ENCODE results near the gene EFNA5. TPM values are rescaled to one million over a fixed set of nuclear protein-coding genes. Genes with fewer than 3 reads are reported as not detected.

The EFNA5 gene
- total and polyA plus RNA-seq, 2 of the 13 experiments (the other 11 are each of a cell fraction or from before 2014, with no cell fraction given) = not detected

DNA sequence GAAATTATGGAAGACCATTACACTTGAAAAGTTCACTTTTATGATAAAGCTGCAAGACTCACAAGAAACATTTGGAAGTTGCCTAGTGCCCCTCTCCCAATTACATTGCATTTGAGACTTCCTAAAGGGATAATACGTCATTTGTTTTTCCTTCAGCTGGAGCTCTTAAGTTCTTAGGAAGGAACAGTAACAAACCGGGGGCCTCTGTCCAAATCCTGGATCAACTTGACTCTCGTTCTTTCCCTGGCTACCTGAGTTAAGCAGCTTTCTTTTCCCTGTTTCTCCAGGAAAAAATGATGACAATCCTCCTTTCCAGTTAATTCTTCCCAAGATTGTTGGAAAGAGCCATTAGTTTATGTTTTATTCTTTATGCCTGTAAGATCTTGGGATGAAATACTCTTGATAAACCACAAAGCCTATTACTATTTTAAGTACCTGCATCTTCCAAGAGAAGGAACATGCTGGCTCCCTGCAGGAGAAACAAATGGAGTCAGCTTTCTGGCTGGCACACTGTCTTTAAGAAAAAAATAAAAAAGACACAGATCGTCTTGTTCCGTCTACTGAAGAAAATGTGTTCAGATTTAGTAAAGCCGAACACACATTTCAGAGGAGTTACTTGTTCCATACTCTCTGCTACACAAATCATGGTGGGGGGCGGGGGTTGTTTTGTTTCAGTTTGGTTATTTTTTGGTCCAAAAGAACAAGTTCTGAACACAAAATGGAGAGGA, 297.9 kb downstream of the EFNA5 start (continued):
- TF ChIP-seq, protein P1, sequence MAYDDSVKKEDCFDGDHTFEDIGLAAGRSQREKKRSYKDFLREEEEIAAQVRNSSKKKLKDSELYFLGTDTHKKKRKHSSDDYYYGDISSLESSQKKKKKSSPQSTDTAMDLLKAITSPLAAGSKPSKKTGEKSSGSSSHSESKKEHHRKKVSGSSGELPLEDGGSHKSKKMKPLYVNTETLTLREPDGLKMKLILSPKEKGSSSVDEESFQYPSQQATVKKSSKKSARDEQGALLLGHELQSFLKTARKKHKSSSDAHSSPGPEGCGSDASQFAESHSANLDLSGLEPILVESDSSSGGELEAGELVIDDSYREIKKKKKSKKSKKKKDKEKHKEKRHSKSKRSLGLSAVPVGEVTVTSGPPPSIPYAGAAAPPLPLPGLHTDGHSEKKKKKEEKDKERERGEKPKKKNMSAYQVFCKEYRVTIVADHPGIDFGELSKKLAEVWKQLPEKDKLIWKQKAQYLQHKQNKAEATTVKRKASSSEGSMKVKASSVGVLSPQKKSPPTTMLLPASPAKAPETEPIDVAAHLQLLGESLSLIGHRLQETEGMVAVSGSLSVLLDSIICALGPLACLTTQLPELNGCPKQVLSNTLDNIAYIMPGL (CRISPR knock-in tag; IDR thresholded peaks at IDR 0.05; ENCODE audit: borderline replicate concordance in 1 of 2, low read depth in 1 of 2) = no peak
- TF ChIP-seq ZNF850 (CRISPR knock-in tag; conservative IDR thresholded peaks at IDR 0.05) (no peak), PITX1 (CRISPR knock-in tag; IDR thresholded peaks at IDR 0.05) (no peak)

DNA sequence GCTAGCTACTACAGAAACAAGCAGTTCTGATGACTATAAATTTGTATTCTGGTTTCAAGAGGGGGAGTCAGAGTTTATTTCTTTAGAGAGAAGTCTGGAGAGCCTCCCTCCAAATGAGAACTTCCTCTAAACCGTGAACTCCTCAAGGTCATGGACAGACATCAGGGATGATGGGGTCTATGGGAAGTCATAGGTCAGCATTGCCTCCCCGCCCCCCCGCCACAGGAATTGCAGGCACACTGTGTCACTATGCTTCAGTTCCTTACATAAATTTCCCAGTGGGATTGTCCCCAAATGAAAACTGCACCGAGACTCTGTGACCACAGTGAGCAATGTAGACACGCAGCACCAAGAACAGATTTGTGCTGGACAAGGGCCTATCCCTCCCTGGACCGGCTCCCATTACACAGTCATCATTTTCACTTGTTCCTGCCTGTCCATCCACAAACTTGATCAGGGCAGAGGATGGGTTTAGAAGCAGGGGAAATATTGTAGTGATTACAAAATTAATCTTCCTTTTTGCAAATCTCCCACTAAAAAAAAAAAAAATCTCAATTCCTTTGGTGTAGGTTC, 300.3 kb downstream of the EFNA5 start:
- ChIA-PET POLR2A (no interaction called here), CTCF (ENCODE audit: low intra/inter-chr PET ratio, low total read pairs) (no interaction called here)
- H3K27me3 ChIP-seq (ENCODE audit: control insufficient read depth in 1 of 2, insufficient read depth in 2 of 2, low read length in 2 of 2) = no peaks in the 10 kb centered on the region
- no peak for TF ChIP-seq ZNF253 (CRISPR knock-in tag; IDR thresholded peaks at IDR 0.05; ENCODE audit: borderline replicate concordance)
- no peak for TF ChIP-seq NAIF1 (CRISPR knock-in tag; IDR thresholded peaks at IDR 0.05; ENCODE audit: borderline replicate concordance)
- no peak for TF ChIP-seq ZMYM4 (CRISPR knock-in tag; IDR thresholded peaks at IDR 0.05)
- TF ChIP-seq, protein P2, sequence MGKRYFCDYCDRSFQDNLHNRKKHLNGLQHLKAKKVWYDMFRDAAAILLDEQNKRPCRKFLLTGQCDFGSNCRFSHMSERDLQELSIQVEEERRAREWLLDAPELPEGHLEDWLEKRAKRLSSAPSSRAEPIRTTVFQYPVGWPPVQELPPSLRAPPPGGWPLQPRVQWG (CRISPR knock-in tag; IDR thresholded peaks at IDR 0.05; ENCODE audit: borderline replicate concordance, low read depth) = no peak
- no peak for TF ChIP-seq ZNF737 (CRISPR knock-in tag; IDR thresholded peaks at IDR 0.05; ENCODE audit: borderline replicate concordance)
- TF ChIP-seq, protein P3, sequence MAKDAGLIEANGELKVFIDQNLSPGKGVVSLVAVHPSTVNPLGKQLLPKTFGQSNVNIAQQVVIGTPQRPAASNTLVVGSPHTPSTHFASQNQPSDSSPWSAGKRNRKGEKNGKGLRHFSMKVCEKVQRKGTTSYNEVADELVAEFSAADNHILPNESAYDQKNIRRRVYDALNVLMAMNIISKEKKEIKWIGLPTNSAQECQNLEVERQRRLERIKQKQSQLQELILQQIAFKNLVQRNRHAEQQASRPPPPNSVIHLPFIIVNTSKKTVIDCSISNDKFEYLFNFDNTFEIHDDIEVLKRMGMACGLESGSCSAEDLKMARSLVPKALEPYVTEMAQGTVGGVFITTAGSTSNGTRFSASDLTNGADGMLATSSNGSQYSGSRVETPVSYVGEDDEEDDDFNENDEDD (CRISPR knock-in tag; IDR thresholded peaks at IDR 0.05; ENCODE audit: borderline replicate concordance) = no peak
- 5% methylated on average over 4 of the region's 6 CpGs for WGBS (ENCODE audit: low lambda C conversion rate)
- ATAC-seq = no peak
- H3K27ac ChIP-seq (ENCODE audit: extremely low read length, insufficient read depth, low read length) = no peak overlapping the region
- intact Hi-C loops (cut with micrococcal nuclease; ENCODE audit: unreplicated experiment) = no loop called here
- H2AFZ ChIP-seq (ENCODE audit: low read length) = no peak overlapping the region
- H3K4me2 ChIP-seq (ENCODE audit: low read depth, low read length) = no peak overlapping the region
- DNase-seq (ENCODE audit: low spot score) = no peak
- H3K9me3 ChIP-seq (ENCODE audit: low read length) = no peaks in the 10 kb centered on the region
- H3K4me3 ChIP-seq (replicated peaks in 1 of 3; ENCODE audit: insufficient read depth in 1 of 3, low read depth in 2 of 3, low read length in 3 of 3) = no peak overlapping the region
- no peak for FAIRE-seq
- H3K36me3 ChIP-seq (replicated peaks in 1 of 2; ENCODE audit: control insufficient read depth in 1 of 2, insufficient read depth in 2 of 2, low read length in 2 of 2) = no peaks in the 10 kb centered on the region
- in situ Hi-C loops (cut with HindIII; ENCODE audit: extremely low pct_ligation_motif_present, low pct_unique_long_range_greater_than_20kb) = no loop called here
- H4K20me1 ChIP-seq (ENCODE audit: insufficient read depth, low read length) = no peaks in the 10 kb centered on the region
- H3K9ac ChIP-seq (ENCODE audit: insufficient read depth, low read depth, low read length) = no peak overlapping the region
- H3K79me2 ChIP-seq (ENCODE audit: insufficient read depth, low read length) = no peaks in the 10 kb centered on the region
- no peaks in the 10 kb centered on the region for H3K4me1 ChIP-seq (ENCODE audit: insufficient read depth, low read length)
- BruUV-seq (replicated peaks) = no TSS peak

Data from HepG2 (cell line).